AG09309 (cell line): ENCODE measurements around the gene HIVEP3.

Experiments
- DNase-seq: peaks from one replicate; pipeline ENCODE4 v3.0.0-alpha.2; 2010; ENCODE audit warnings: low read depth
- H3K4me3 ChIP-seq: 2 replicates; pipeline ENCODE4 v1.5.1; 2011; ENCODE audit warnings: mild to moderate bottlenecking, low read depth, low read length, moderate library complexity; ENCODE audit not compliant: control insufficient read depth
- TF ChIP-seq, protein P1 (sequence below): IDR thresholded peaks from 2 replicates; pipeline ENCODE4 v1.5.1; 2011; ENCODE audit warnings: mild to moderate bottlenecking, low read depth, low read length, inconsistent platforms; ENCODE audit not compliant: insufficient read depth, control insufficient read depth; ENCODE audit errors: missing control alignments

HIVEP3 gene

GRCh38 chr1:41733725-41734124 is 185.0 kb downstream of the HIVEP3 start:
- TF ChIP-seq, protein P1, sequence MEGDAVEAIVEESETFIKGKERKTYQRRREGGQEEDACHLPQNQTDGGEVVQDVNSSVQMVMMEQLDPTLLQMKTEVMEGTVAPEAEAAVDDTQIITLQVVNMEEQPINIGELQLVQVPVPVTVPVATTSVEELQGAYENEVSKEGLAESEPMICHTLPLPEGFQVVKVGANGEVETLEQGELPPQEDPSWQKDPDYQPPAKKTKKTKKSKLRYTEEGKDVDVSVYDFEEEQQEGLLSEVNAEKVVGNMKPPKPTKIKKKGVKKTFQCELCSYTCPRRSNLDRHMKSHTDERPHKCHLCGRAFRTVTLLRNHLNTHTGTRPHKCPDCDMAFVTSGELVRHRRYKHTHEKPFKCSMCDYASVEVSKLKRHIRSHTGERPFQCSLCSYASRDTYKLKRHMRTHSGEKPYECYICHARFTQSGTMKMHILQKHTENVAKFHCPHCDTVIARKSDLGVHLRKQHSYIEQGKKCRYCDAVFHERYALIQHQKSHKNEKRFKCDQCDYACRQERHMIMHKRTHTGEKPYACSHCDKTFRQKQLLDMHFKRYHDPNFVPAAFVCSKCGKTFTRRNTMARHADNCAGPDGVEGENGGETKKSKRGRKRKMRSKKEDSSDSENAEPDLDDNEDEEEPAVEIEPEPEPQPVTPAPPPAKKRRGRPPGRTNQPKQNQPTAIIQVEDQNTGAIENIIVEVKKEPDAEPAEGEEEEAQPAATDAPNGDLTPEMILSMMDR: no peak
- no peak overlapping the region for H3K4me3 ChIP-seq
- no peak for DNase-seq

- H3K4me3 ChIP-seq: no peak overlapping the region
- TF ChIP-seq, protein P1: no peak
- no peak for DNase-seq
Measured at GRCh38 chr1:41733021-41733420, 185.7 kb downstream of the HIVEP3 start.

DNA sequence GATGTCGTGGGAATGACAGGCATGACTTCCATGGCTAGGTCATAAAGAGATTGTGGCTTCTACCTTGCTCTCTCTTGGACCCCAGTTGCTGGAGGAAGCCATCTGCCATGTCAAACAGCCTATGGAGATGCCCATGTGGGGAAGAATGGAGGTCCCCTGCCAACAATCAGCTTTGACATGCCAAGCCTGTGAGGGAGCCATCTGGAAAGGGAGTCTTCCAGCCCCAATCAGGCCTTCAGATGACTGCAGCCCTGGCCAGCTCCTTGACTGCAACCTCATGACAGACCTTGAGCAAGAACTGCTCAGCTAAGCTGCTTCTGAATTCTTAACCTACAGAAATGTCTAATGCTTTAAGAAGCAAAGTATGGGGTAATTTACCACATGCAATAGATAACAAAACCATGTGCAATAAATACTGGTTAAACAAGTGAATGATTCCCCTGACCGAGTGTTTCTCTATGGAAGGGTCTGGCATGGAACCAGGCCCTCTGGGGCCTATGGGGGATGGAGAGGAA is 187.1 kb downstream of the HIVEP3 start:
- DNase-seq: no peak
- TF ChIP-seq, protein P1: no peak
- H3K4me3 ChIP-seq: no peak overlapping the region

DNA sequence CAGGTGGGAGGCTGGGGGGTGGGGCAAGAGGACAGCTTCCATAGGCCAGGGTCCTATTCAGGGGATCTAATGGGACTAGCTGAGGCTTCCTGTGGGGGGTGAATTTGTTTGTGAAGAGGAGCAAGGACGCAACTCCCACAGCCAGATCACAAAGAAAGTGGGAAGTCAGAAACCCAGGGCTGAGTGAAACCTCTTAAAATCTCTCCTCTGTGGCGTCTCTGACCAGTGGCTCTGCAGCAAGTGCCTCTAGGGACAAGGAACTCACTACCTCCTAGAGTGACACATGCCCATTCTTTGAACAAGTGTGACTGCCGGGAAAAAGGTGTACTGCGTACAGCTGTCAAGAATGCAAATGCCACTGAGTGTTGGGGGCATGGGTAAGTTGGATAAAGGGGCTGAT is 187.9 kb downstream of the HIVEP3 start:
- H3K4me3 ChIP-seq: no peak overlapping the region
- DNase-seq: no peak
- TF ChIP-seq, protein P1: no peak

DNA sequence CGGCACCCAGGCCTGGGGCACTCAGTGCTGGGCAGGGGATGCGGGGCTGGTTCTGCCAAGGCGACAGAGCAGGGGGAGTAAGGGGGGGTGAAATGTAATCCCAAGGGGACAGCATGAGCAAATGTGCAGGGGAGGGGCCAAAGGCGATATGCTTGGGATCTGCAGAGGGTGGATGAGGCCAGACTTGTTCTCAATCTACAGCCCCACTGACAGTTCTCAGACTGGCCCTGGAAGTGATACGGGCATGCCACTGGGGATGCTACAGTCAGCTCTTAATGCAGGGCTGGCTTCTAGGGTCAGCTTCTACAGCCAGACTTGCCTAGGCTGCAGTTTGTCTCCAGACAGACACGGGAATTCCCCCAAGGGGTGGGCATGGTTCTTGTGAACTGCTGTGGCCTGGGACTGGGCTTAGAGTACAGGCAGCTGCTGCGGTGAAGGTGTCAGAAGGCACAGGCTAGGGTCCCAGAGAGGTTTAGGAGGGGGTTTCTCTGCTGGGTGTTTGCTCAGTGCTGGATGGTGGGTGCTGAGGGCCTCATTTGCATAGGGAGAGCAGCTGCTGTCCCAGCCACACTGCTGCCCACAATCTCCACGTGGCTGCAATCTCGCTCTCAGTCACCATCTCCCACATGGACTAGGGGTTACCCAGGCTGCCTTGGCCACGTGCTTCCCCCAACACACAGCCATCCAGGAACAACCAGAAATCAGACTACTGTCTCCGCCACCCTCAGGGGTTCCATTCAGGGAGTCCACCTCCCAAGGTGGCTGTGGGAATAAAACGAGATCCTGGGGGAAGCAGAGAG is 190.1 kb downstream of the HIVEP3 start:
- TF ChIP-seq, protein P1: no peak
- DNase-seq: no peak
- no peak overlapping the region for H3K4me3 ChIP-seq

DNA sequence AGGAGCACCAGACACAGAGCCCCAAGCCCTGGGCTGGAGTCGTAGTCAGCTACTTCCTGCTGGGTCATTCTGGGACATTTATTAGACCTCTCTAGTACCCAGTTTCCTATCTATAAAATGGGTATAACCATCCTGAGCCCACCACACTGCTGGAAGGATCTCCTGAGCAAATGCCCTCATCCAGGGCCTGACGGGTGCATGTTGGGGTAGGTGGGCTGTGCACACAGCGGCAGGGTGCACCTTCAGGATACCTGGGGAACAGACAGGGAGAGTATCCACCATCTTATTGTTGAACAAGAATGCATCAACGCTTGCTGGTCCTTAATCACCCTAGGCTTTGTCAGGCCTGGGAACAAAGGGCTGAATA is 191.0 kb downstream of the HIVEP3 start:
- TF ChIP-seq, protein P1: no peak
- H3K4me3 ChIP-seq: no peak overlapping the region

More for the DNA sequence above, 191.0 kb downstream of the HIVEP3 start:
- DNase-seq: no peak
